MM.1S (cell line): ENCODE results near the gene CACNA1D.
A peak's percentile ranks its signal among the peaks of the same experiment; 100 is the strongest.

Experiments used
- DNase-seq: peaks from one replicate; pipeline ENCODE4 v3.0.0-alpha.2; 2015
- H2AFZ ChIP-seq: fragments of 300-600 bp; sonication (generic); 2 replicates; pipeline ENCODE4 v1.6.0; 2016; ENCODE audit warnings: antibody characterized with exemption, low read length
- H3F3A ChIP-seq: fragments of 300-600 bp; sonication (generic); 2 replicates; pipeline ENCODE4 v1.6.1; 2016; ENCODE audit warnings: mild to moderate bottlenecking, antibody characterized with exemption, low read length, moderate library complexity, mixed read lengths; ENCODE audit not compliant: insufficient read depth
- H3K27ac ChIP-seq: fragments of 300-600 bp; sonication (generic); 2 replicates; pipeline ENCODE4 v1.5.1; 2016; ENCODE audit warnings: mild to moderate bottlenecking, low read length
- H3K27me3 ChIP-seq: fragments of 300-600 bp; sonication (generic); replicated peaks from 2 replicates; pipeline ENCODE4 v1.6.0; 2016; ENCODE audit warnings: low read length; ENCODE audit not compliant: insufficient read depth
- H3K36me3 ChIP-seq: fragments of 300-600 bp; sonication (generic); replicated peaks from 2 replicates; pipeline ENCODE4 v1.6.1; 2016; ENCODE audit warnings: mild to moderate bottlenecking, low read length, mixed read lengths; ENCODE audit not compliant: insufficient read depth
- H3K4me1 ChIP-seq: fragments of 300-600 bp; sonication (generic); 2 replicates; pipeline ENCODE4 v1.6.1; 2016; ENCODE audit warnings: low read length, mixed read lengths
- H3K4me2 ChIP-seq: fragments of 300-600 bp; sonication (generic); 2 replicates; pipeline ENCODE4 v1.6.0; 2016; ENCODE audit warnings: low read depth, low read length
- H3K4me3 ChIP-seq: fragments of 300-600 bp; sonication (generic); 2 replicates; pipeline ENCODE4 v1.5.1; 2016; ENCODE audit warnings: low read length, mixed read lengths
- H3K79me2 ChIP-seq: fragments of 300-600 bp; sonication (generic); 2 replicates; pipeline ENCODE4 v1.6.1; 2016; ENCODE audit warnings: mixed run types, low read length, mixed read lengths
- H3K9ac ChIP-seq: fragments of 300-600 bp; sonication (generic); 2 replicates; pipeline ENCODE4 v1.6.1; 2016; ENCODE audit warnings: low read length, mixed read lengths
- H3K9me2 ChIP-seq: fragments of 300-600 bp; sonication (generic); replicated peaks from 2 replicates; pipeline ENCODE4 v1.6.1; 2016; ENCODE audit warnings: mild to moderate bottlenecking, low read length, mixed read lengths; ENCODE audit not compliant: insufficient read depth
- H3K9me3 ChIP-seq: fragments of 300-600 bp; sonication (generic); replicated peaks from 2 replicates; pipeline ENCODE4 v1.6.1; 2016; ENCODE audit warnings: mild to moderate bottlenecking, low read length, mixed read lengths; ENCODE audit not compliant: insufficient read depth
- H4K20me1 ChIP-seq: fragments of 300-600 bp; sonication (generic); 2 replicates; pipeline ENCODE4 v1.6.1; 2016; ENCODE audit warnings: mild to moderate bottlenecking, low read length, moderate library complexity, mixed read lengths; ENCODE audit not compliant: insufficient read depth
- CTCF ChIP-seq: fragments of 300-600 bp; sonication (generic); IDR thresholded peaks from 2 replicates; pipeline ENCODE4 v1.5.1; 2016; ENCODE audit warnings: antibody characterized with exemption, low read length, mixed read lengths
- EZH2 ChIP-seq: fragments of 300-600 bp; sonication (generic); optimal IDR thresholded peaks from 2 replicates; pipeline ENCODE3; 2017; ENCODE audit warnings: low read depth, mild to moderate bottlenecking, antibody characterized with exemption, low read length, mixed read lengths
- EZH2phosphoT487 ChIP-seq: fragments of 300-600 bp; sonication (generic); IDR thresholded peaks from 2 replicates; pipeline ENCODE4 v1.6.1; 2018; ENCODE audit warnings: antibody characterized with exemption, low read length

The CACNA1D gene

GRCh38 chr3:53749448-53749847 lies 255.0 kb downstream of the CACNA1D start:
- H3K4me3 ChIP-seq, result no peak overlapping the region
- H3K9ac ChIP-seq, result no peak overlapping the region
- no peaks in the 10 kb centered on the region for H3K9me3 ChIP-seq
- no peak overlapping the region for H3K4me2 ChIP-seq
- TF ChIP-seq EZH2, result no peak
- TF ChIP-seq CTCF, result no peak
- no peak for TF ChIP-seq EZH2phosphoT487
- H3K36me3 ChIP-seq, result no peaks in the 10 kb centered on the region
- H3K79me2 ChIP-seq, result no peaks in the 10 kb centered on the region
- H3K27me3 ChIP-seq, result no peaks in the 10 kb centered on the region
- H3K27ac ChIP-seq, result no peak overlapping the region
- H3F3A ChIP-seq, result peaks cover 8% of the 10 kb centered on the region; the same call in 1 of the 2 replicates
- H3K4me1 ChIP-seq, result peaks cover 13% of the 10 kb centered on the region
- no peaks in the 10 kb centered on the region for H3K9me2 ChIP-seq
- no peak overlapping the region for H2AFZ ChIP-seq
- no peak for DNase-seq
- no peaks in the 10 kb centered on the region for H4K20me1 ChIP-seq

GRCh38 chr3:53750253-53751210 lies 256.1 kb downstream of the CACNA1D start:
- no peak for DNase-seq
- H3K27ac ChIP-seq, result no peak overlapping the region

GRCh38 chr3:53753518-53754183 lies 259.2 kb downstream of the CACNA1D start:
- peaks cover 13% of the 10 kb centered on the region for H3K4me1 ChIP-seq
- H3K4me3 ChIP-seq, result no peak overlapping the region
- TF ChIP-seq EZH2phosphoT487 (no peak), CTCF (no peak), EZH2 (no peak)
- no peaks in the 10 kb centered on the region for H3K79me2 ChIP-seq
- peak overlapping the region; percentile 29; the same call in 1 of the 2 replicates for H2AFZ ChIP-seq
- no peaks in the 10 kb centered on the region for H3K9me3 ChIP-seq
- H3K36me3 ChIP-seq, result no peaks in the 10 kb centered on the region
- H3K27ac ChIP-seq, result peak overlapping the region; percentile 30; the same call in 1 of the 2 replicates
- H3K27me3 ChIP-seq, result no peaks in the 10 kb centered on the region
- H3K9ac ChIP-seq, result no peak overlapping the region
- H3K4me2 ChIP-seq, result peak overlapping the region; percentile 19; the same call in 1 of the 2 replicates
- peaks cover 8% of the 10 kb centered on the region; the same call in 1 of the 2 replicates for H3F3A ChIP-seq
- DNase-seq, result peak; percentile 68
- H4K20me1 ChIP-seq, result no peaks in the 10 kb centered on the region
- no peaks in the 10 kb centered on the region for H3K9me2 ChIP-seq

More at GRCh38 chr3:53750253-53751210, 256.1 kb downstream of the CACNA1D start:
- Histone ChIP-seq H3K27me3 (no peaks in the 10 kb centered on the region), H3K4me3 (no peak overlapping the region), H3K4me1 (peaks cover 13% of the 10 kb centered on the region), H2AFZ (no peak overlapping the region), H3K9me2 (no peaks in the 10 kb centered on the region), H3K79me2 (no peaks in the 10 kb centered on the region), H3K36me3 (no peaks in the 10 kb centered on the region), H3K4me2 (no peak overlapping the region), H4K20me1 (no peaks in the 10 kb centered on the region), H3K9me3 (no peaks in the 10 kb centered on the region), H3F3A (peaks cover 8% of the 10 kb centered on the region; the same call in 1 of the 2 replicates), H3K9ac (no peak overlapping the region)
- no peak for TF ChIP-seq EZH2
- TF ChIP-seq CTCF, result no peak
- no peak for TF ChIP-seq EZH2phosphoT487
